ENCODE data around the gene CACNA1B. TPM values are rescaled to one million over a fixed set of nuclear protein-coding genes. Genes with fewer than 3 reads are reported as not detected.

The CACNA1B gene
- total RNA-seq, 1 experiment from 2014 or later = 0.34 TPM

GRCh38 chr9:138120511-138121437 lies 243.2 kb downstream of the CACNA1B start:
- no peak for DNase-seq (ENCODE audit: low spot score)
- CTCF ChIA-PET = no interaction called here
- Histone ChIP-seq H3K36me3 (ENCODE audit: insufficient read depth, low read length, poor library complexity, severe bottlenecking) (no peaks in the 10 kb centered on the region), H3K9me3 (ENCODE audit: low read depth, low read length, poor library complexity, severe bottlenecking) (no peaks in the 10 kb centered on the region), H3K27ac (ENCODE audit: low read depth, low read length, poor library complexity, severe bottlenecking) (no peak overlapping the region), H3K4me1 (ENCODE audit: insufficient read depth, low read length, poor library complexity, severe bottlenecking) (no peaks in the 10 kb centered on the region), H3K4me3 (ENCODE audit: low read depth, low read length, poor library complexity, severe bottlenecking) (no peak overlapping the region), H3K27me3 (replicated peaks; ENCODE audit: insufficient read depth, low read depth, low read length, poor library complexity) (no peaks in the 10 kb centered on the region)
- TF ChIP-seq, protein P1, sequence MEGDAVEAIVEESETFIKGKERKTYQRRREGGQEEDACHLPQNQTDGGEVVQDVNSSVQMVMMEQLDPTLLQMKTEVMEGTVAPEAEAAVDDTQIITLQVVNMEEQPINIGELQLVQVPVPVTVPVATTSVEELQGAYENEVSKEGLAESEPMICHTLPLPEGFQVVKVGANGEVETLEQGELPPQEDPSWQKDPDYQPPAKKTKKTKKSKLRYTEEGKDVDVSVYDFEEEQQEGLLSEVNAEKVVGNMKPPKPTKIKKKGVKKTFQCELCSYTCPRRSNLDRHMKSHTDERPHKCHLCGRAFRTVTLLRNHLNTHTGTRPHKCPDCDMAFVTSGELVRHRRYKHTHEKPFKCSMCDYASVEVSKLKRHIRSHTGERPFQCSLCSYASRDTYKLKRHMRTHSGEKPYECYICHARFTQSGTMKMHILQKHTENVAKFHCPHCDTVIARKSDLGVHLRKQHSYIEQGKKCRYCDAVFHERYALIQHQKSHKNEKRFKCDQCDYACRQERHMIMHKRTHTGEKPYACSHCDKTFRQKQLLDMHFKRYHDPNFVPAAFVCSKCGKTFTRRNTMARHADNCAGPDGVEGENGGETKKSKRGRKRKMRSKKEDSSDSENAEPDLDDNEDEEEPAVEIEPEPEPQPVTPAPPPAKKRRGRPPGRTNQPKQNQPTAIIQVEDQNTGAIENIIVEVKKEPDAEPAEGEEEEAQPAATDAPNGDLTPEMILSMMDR (conservative IDR thresholded peaks at IDR 0.05; ENCODE audit: low read depth, low read length) = no peak
- no peak for TF ChIP-seq EZH2 (IDR thresholded peaks at IDR 0.05; ENCODE audit: borderline replicate concordance, low read depth, low read length, poor library complexity, severe bottlenecking)
- intact Hi-C loops (cut with micrococcal nuclease; ENCODE audit: unreplicated experiment) = no loop called here
- BruUV-seq (replicated peaks) = no TSS peak
- POLR2A ChIA-PET (ENCODE audit: low non-redundant PET) = no interaction called here

DNA sequence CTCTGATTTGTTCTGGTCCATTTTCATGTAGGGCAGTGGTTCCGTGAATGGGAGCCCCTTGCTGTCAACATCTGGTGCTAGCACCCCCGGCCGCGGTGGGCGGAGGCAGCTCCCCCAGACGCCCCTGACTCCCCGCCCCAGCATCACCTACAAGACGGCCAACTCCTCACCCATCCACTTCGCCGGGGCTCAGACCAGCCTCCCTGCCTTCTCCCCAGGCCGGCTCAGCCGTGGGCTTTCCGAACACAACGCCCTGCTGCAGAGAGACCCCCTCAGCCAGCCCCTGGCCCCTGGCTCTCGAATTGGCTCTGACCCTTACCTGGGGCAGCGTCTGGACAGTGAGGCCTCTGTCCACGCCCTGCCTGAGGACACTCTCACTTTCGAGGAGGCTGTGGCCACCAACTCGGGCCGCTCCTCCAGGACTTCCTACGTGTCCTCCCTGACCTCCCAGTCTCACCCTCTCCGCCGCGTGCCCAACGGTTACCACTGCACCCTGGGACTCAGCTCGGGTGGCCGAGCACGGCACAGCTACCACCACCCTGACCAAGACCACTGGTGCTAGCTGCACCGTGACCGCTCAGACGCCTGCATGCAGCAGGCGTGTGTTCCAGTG lies 244.0 kb downstream of the CACNA1B start:
- intact Hi-C loops (cut with micrococcal nuclease; ENCODE audit: unreplicated experiment) = no loop called here
- CTCF ChIA-PET = no interaction called here
- BruUV-seq (replicated peaks) = no TSS peak
- no peak for DNase-seq (ENCODE audit: low spot score)
- Histone ChIP-seq H3K4me3 (ENCODE audit: low read depth, low read length, poor library complexity, severe bottlenecking) (no peak overlapping the region), H3K4me1 (ENCODE audit: insufficient read depth, low read length, poor library complexity, severe bottlenecking) (no peaks in the 10 kb centered on the region), H3K27me3 (replicated peaks; ENCODE audit: insufficient read depth, low read depth, low read length, poor library complexity) (no peaks in the 10 kb centered on the region), H3K36me3 (ENCODE audit: insufficient read depth, low read length, poor library complexity, severe bottlenecking) (no peaks in the 10 kb centered on the region), H3K27ac (ENCODE audit: low read depth, low read length, poor library complexity, severe bottlenecking) (no peak overlapping the region), H3K9me3 (ENCODE audit: low read depth, low read length, poor library complexity, severe bottlenecking) (no peaks in the 10 kb centered on the region)
- TF ChIP-seq, protein P1 (conservative IDR thresholded peaks at IDR 0.05; ENCODE audit: low read depth, low read length) = no peak
- no peak for TF ChIP-seq EZH2 (IDR thresholded peaks at IDR 0.05; ENCODE audit: borderline replicate concordance, low read depth, low read length, poor library complexity, severe bottlenecking)
- POLR2A ChIA-PET (ENCODE audit: low non-redundant PET) = no interaction called here

GRCh38 chr9:138122201-138122600 lies 244.6 kb downstream of the CACNA1B start:
- no peak for DNase-seq (ENCODE audit: low spot score)
- BruUV-seq (replicated peaks) = no TSS peak
- Histone ChIP-seq H3K27me3 (replicated peaks; ENCODE audit: insufficient read depth, low read depth, low read length, poor library complexity) (no peaks in the 10 kb centered on the region), H3K27ac (ENCODE audit: low read depth, low read length, poor library complexity, severe bottlenecking) (no peak overlapping the region), H3K9me3 (ENCODE audit: low read depth, low read length, poor library complexity, severe bottlenecking) (no peaks in the 10 kb centered on the region), H3K4me3 (ENCODE audit: low read depth, low read length, poor library complexity, severe bottlenecking) (no peak overlapping the region), H3K4me1 (ENCODE audit: insufficient read depth, low read length, poor library complexity, severe bottlenecking) (no peaks in the 10 kb centered on the region), H3K36me3 (ENCODE audit: insufficient read depth, low read length, poor library complexity, severe bottlenecking) (no peaks in the 10 kb centered on the region)
- CTCF ChIA-PET = no interaction called here
- no peak for TF ChIP-seq EZH2 (IDR thresholded peaks at IDR 0.05; ENCODE audit: borderline replicate concordance, low read depth, low read length, poor library complexity, severe bottlenecking)
- TF ChIP-seq, protein P1 (conservative IDR thresholded peaks at IDR 0.05; ENCODE audit: low read depth, low read length) = no peak
- intact Hi-C loops (cut with micrococcal nuclease; ENCODE audit: unreplicated experiment) = no loop called here
- POLR2A ChIA-PET (ENCODE audit: low non-redundant PET) = no interaction called here
